ENCODE results near the gene KLHL25.
A peak's percentile ranks its signal among the peaks of the same experiment; 100 is the strongest.
"Not testable (repeated sequence)": the region's sequence is repeated elsewhere in the genome, so short reads cannot be mapped to it uniquely, and the experiment has no call there.

The KLHL25 gene

GRCh38 chr15:85825719-85826118 is 31.0 kb upstream of the KLHL25 start:
- Mint-ChIP-seq H3K4me1 (no peaks in the 10 kb centered on the region), H3K9me3 (no peaks in the 10 kb centered on the region), H3K27ac (no peak overlapping the region), H3K36me3 (ENCODE audit: low read depth) (no peaks in the 10 kb centered on the region), H3K27me3 (no peaks in the 10 kb centered on the region), H3K4me3 (no peak overlapping the region)
- ATAC-seq (no peak), DNase-seq (no peak)

DNA sequence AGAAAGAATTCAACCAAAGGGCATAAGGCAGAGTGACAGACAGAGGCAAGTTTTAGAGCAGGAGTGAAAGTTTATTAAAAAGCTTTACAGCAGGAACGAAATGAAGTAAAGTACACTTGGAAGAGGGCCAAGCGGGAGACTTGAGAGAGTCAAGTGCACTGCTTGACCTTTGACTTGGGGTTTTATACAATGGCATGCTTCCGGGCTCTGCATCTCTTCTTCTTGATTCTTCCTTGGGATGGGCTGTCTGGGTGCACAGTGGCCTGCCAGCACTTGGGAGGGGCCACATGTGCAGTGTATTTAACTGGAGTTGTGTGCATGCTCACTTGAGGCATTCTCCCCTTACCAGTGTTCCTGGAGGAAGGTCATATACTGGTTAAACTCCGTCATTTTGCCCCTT is 30.4 kb upstream of the KLHL25 start:
- Mint-ChIP-seq H3K27me3 (no peaks in the 10 kb centered on the region), H3K9me3 (no peaks in the 10 kb centered on the region), H3K4me1 (no peaks in the 10 kb centered on the region), H3K27ac (no peak overlapping the region), H3K36me3 (ENCODE audit: low read depth) (no peaks in the 10 kb centered on the region), H3K4me3 (no peak overlapping the region)
- DNase-seq (no peak), ATAC-seq (no peak)

DNA sequence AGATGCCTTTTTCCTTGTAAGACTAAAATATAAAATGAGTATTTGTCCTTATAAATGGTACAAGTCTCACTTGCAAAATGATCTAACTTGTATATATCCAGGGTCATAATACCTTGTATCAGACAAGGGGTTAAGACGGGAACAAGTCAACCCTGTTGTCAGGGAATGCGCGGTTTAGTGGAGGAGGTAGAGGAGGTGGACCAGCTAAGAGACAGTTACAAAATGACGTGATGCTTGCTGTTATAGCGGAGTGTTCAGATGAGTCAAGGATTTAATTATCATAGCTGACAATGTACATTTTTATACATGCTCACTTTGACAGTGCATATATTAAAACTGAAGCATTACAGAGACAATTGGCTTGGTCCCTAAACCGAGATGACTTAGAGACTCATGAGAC is 26.8 kb upstream of the KLHL25 start:
- Mint-ChIP-seq H3K9me3 (no peaks in the 10 kb centered on the region), H3K36me3 (ENCODE audit: low read depth) (no peaks in the 10 kb centered on the region), H3K27me3 (peaks cover 1% of the 10 kb centered on the region), H3K4me1 (no peaks in the 10 kb centered on the region), H3K27ac (no peak overlapping the region), H3K4me3 (no peak overlapping the region)
- DNase-seq: no peak
- no peak for ATAC-seq

GRCh38 chr15:85819938-85820337 is 25.2 kb upstream of the KLHL25 start:
- Mint-ChIP-seq H3K9me3 (no peaks in the 10 kb centered on the region), H3K4me3 (no peak overlapping the region), H3K4me1 (no peaks in the 10 kb centered on the region), H3K27ac (no peak overlapping the region), H3K36me3 (ENCODE audit: low read depth) (no peaks in the 10 kb centered on the region), H3K27me3 (peaks cover 1% of the 10 kb centered on the region)
- DNase-seq: no peak
- no peak for ATAC-seq

DNA sequence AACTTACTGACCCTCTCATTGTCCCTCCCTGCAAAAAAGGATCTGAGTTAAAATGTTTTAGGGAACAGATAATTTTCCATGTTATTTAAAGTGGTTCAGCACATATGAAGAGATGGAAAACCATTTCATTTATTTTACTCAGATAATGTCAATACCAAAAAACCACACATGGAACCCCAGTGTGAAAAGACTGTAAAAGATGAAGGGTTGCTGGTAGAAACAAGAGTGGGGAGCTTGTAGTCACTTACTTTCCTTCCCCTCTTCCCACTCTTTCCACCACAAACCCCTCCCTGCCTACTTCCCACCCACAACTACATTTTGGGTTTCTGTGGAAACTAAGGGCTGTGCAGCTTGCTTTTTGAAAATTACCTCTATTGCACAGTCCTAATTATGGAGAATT is 18.5 kb upstream of the KLHL25 start:
- H3K27me3 Mint-ChIP-seq: no peaks in the 10 kb centered on the region
- H3K4me3 Mint-ChIP-seq: no peak overlapping the region
- DNase-seq (no peak), ATAC-seq (peak; percentile 54)
- H3K36me3 Mint-ChIP-seq (ENCODE audit: low read depth): no peaks in the 10 kb centered on the region
- H3K9me3 Mint-ChIP-seq: no peaks in the 10 kb centered on the region
- H3K27ac Mint-ChIP-seq: peak overlapping the region; percentile 34
- peaks cover 11% of the 10 kb centered on the region for H3K4me1 Mint-ChIP-seq

DNA sequence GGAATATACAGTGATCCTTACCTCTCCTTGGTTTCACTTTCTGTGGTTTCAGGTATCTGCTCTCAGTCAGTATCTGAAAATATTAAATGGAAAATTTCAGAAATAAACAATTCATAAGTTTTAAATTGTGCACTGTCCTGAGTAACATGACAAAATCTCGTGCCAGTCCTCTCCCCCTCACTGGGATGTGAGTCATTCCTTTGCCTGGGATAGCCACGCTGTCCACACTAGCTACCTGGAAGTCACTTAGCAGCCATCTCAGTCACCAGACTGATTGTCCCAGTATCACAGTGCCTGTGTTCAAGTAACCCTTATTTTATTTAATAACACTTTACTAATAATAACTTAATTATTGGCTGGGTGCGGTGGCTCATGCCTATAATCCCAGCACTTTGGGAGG is 15.3 kb upstream of the KLHL25 start:
- DNase-seq (no peak), ATAC-seq (no peak)
- no peak overlapping the region for H3K4me3 Mint-ChIP-seq
- H3K4me1 Mint-ChIP-seq: peaks cover 11% of the 10 kb centered on the region
- H3K36me3 Mint-ChIP-seq (ENCODE audit: low read depth): no peaks in the 10 kb centered on the region
- no peaks in the 10 kb centered on the region for H3K27me3 Mint-ChIP-seq
- no peak overlapping the region for H3K27ac Mint-ChIP-seq
- no peaks in the 10 kb centered on the region for H3K9me3 Mint-ChIP-seq

DNA sequence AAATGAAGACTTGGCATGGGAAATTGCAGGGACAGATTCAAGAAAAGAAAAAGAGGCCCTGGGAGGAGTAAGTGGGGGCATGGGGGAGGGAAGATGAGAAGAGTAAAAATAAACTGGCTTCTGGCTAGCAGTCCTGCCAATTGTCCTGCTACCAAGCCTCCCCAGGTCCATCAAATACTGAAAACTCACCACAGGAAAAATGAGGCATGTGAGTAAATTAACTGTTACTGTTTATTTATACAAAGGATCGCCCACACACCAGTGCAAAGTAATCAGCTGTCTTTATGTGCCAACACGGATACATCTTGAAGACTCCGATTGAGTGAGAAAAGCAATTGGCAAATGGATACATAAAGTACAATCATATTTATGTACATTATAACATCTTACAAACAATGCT is 10.7 kb upstream of the KLHL25 start:
- no peak for DNase-seq
- Mint-ChIP-seq H3K4me1 (peaks cover 1% of the 10 kb centered on the region), H3K27ac (no peak overlapping the region), H3K27me3 (no peaks in the 10 kb centered on the region), H3K4me3 (no peak overlapping the region), H3K36me3 (ENCODE audit: low read depth) (no peaks in the 10 kb centered on the region), H3K9me3 (no peaks in the 10 kb centered on the region)
- no peak for ATAC-seq

- Mint-ChIP-seq H3K4me1 (peaks cover 3% of the 10 kb centered on the region), H3K4me3 (no peak overlapping the region), H3K27me3 (no peaks in the 10 kb centered on the region), H3K36me3 (ENCODE audit: low read depth) (no peaks in the 10 kb centered on the region), H3K9me3 (no peaks in the 10 kb centered on the region), H3K27ac (no peak overlapping the region)
- ATAC-seq (no peak), DNase-seq (no peak)
Measured at GRCh38 chr15:85804481-85805170, 9.9 kb upstream of the KLHL25 start.

DNA sequence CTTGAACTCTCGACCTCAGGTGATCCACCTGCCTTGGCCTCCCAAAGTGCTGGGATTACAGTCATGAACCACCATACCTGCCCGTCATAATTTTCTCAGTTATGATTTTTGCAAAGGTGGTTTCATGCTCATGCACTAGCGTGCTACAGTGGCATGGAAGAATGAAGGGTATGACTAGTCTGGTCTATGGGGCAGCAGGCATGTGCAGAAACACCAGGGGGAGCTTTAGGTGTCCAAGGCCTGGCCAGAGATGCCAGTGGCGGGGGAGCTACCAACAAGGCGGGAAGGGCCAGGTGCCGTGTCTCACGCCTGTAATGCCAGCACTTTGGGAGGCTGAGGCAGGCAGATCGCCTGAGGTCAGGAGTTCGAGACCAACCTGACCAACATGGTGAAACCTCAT is 7.9 kb upstream of the KLHL25 start:
- not testable (repeated sequence) for H3K4me3 Mint-ChIP-seq; ATAC-seq; H3K36me3 Mint-ChIP-seq (ENCODE audit: low read depth); DNase-seq; H3K27ac Mint-ChIP-seq; H3K4me1 Mint-ChIP-seq; H3K27me3 Mint-ChIP-seq; H3K9me3 Mint-ChIP-seq

- no peak overlapping the region for H3K27ac Mint-ChIP-seq
- ATAC-seq: no peak
- no peak overlapping the region for H3K4me3 Mint-ChIP-seq
- no peaks in the 10 kb centered on the region for H3K36me3 Mint-ChIP-seq (ENCODE audit: low read depth)
- DNase-seq: no peak
- peaks cover 8% of the 10 kb centered on the region for H3K4me1 Mint-ChIP-seq
- H3K27me3 Mint-ChIP-seq: peaks cover 4% of the 10 kb centered on the region
- H3K9me3 Mint-ChIP-seq: no peaks in the 10 kb centered on the region
Measured at GRCh38 chr15:85800478-85801123, 5.9 kb upstream of the KLHL25 start.

- H3K36me3 Mint-ChIP-seq (ENCODE audit: low read depth); ATAC-seq; H3K27ac Mint-ChIP-seq; H3K27me3 Mint-ChIP-seq; H3K9me3 Mint-ChIP-seq; DNase-seq; H3K4me3 Mint-ChIP-seq: not testable (repeated sequence)
- H3K4me1 Mint-ChIP-seq: peaks cover 33% of the 10 kb centered on the region
Measured at GRCh38 chr15:85796371-85796770, 1.6 kb upstream of the KLHL25 start.

- Mint-ChIP-seq H3K27ac (peak overlapping the region; percentile 26), H3K9me3 (no peaks in the 10 kb centered on the region), H3K4me3 (peak overlapping the region; percentile 85), H3K36me3 (ENCODE audit: low read depth) (no peaks in the 10 kb centered on the region), H3K27me3 (peaks cover 4% of the 10 kb centered on the region), H3K4me1 (peaks cover 33% of the 10 kb centered on the region)
- no peak for DNase-seq
- ATAC-seq: no peak
Measured at GRCh38 chr15:85795337-85796305, 896 bp upstream of the KLHL25 start.

DNA sequence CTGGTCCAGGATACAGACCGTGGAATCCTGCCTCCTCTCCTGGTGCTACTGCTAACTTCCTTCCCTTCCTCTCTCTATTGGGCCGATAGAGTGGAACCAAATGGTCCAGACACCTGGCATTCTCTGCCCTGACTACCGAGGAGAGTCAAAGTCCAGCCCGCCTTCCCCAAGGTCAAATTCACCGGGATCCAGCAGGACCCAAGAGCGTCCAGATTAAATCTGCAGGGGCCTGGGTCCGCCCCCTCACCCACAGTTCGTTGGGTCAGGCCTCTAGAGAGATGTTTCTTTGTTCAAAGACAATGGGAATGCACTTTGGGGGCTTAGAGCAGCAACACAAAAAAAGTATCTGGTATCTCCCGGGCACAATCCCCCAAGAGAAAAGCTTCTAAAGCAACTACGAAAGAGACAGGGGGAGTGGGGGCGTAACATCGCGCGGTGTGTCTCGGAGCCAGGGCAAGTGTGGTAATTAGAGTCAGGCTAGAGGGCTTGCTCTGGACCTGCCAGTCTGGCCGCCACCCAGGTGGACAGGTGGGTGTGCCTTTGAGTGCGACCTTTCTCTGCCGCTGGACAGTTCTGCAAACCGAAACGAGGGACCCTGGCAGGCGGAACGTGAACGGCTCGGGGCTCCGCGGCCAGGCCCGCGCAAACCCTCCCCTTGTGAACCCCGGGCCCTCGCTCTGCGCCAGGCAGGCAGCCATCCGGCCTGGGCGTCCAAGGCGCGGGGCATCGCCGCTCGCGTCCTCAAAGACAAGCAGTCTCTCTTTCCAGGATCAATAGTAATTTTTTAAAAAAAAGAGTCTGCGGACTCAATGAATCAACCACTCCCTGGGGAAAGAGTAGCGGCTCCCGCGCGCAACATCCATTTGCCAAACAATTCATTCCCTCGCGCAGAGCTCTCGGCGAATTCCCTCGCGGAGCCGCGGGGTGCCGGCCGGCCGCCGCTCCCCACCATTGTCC is 806 bp downstream of the KLHL25 start:
- Mint-ChIP-seq H3K4me3 (peak overlapping the region; percentile 85), H3K4me1 (peaks cover 30% of the 10 kb centered on the region), H3K27me3 (peaks cover 4% of the 10 kb centered on the region), H3K27ac (no peak overlapping the region), H3K36me3 (ENCODE audit: low read depth) (no peaks in the 10 kb centered on the region), H3K9me3 (no peaks in the 10 kb centered on the region)
- DNase-seq: peak; percentile 36
- peak; percentile 42 for ATAC-seq

Data from activated naive CD8-positive, alpha-beta T cell treated with anti-CD3 and anti-CD28 coated beads, Interleukin-2, amount 50 U/mL, for 24 hours (primary cell).